Suprapubic skin (tissue), 4 donors: ENCODE results near the gene NSUN2. TPM values are rescaled to one million over a fixed set of nuclear protein-coding genes. Genes with fewer than 3 reads are reported as not detected.

Experiments
- DNase-seq, 2 donors: peaks; one replicate each; pipeline ENCODE4 v3.0.0-alpha.2; 2019; ENCODE audit warnings: low spot score in 2 of 2
- H3K27ac ChIP-seq: fragments of 200-600 bp; sonication (generic); one replicate; pipeline ENCODE4 v1.5.1; 2019
- H3K27me3 ChIP-seq: fragments of 200-600 bp; sonication (generic); one replicate; pipeline ENCODE4 v1.5.1; 2019
- H3K36me3 ChIP-seq: fragments of 200-600 bp; sonication (generic); one replicate; pipeline ENCODE4 v1.5.1; 2019
- H3K4me1 ChIP-seq: fragments of 200-600 bp; sonication (generic); one replicate; pipeline ENCODE4 v1.5.1; 2019
- H3K4me3 ChIP-seq: fragments of 200-600 bp; sonication (generic); one replicate; pipeline ENCODE4 v1.5.1; 2019; ENCODE audit warnings: mild to moderate bottlenecking
- H3K9me3 ChIP-seq: fragments of 200-600 bp; sonication (generic); one replicate; pipeline ENCODE4 v1.5.1; 2019
- CTCF ChIP-seq, 2 donors: fragments of 200-600 bp in 1 of 2; fragments of 450-650 bp in 1 of 2; sonication (generic) in 1 of 2; IDR thresholded peaks; one replicate each; pipeline ENCODE4 v1.5.1; 2016 to 2019; ENCODE audit warnings: antibody characterized with exemption in 2 of 2, mild to moderate bottlenecking in 1 of 2, moderate library complexity in 1 of 2
- EP300 ChIP-seq: sonication (generic); formaldehyde crosslinking; IDR thresholded peaks from one replicate; pipeline ENCODE4 v1.6.1; 2017; ENCODE audit warnings: antibody characterized with exemption
- POLR2A ChIP-seq, 2 donors: fragments of 450-650 bp; IDR thresholded peaks; one replicate each; pipeline ENCODE4 v1.6.1; 2017; ENCODE audit warnings: antibody characterized with exemption in 2 of 2, mild to moderate bottlenecking in 2 of 2, moderate library complexity in 2 of 2
- POLR2AphosphoS5 ChIP-seq, 3 donors: sonication (generic); formaldehyde crosslinking; IDR thresholded peaks; one replicate each; pipeline ENCODE4 v1.6.1; 2017; ENCODE audit warnings: antibody characterized with exemption in 3 of 3
- WGBS: methylation state at CpG from one replicate; pipeline ENCODE4 v1.1.5; 2018; 5-methylcytosine and 5-hydroxymethylcytosine counted together
- total RNA-seq, 4 donors: library from RNA; depleted of rRNA; stranded (reverse); fragments of >200 nt; gene quantifications; one replicate each; pipeline ENCODE4 v1.1.0, GENCODE V29; 2016

The NSUN2 gene
- total RNA-seq, 4 donors from 2014 or later, result 48.8 to 90.8 (median 56.4) TPM

- H3K4me1 ChIP-seq, result no peaks in the 10 kb centered on the region
- no peak overlapping the region for H3K4me3 ChIP-seq
- peaks cover 7% of the 10 kb centered on the region for H3K36me3 ChIP-seq
- no peak overlapping the region for H3K27ac ChIP-seq
- DNase-seq, result no peak
- TF ChIP-seq CTCF (IDR thresholded peaks at IDR 0.05) (no peak), POLR2AphosphoS5 (IDR thresholded peaks at IDR 0.05) (no peak), POLR2A (IDR thresholded peaks at IDR 0.05) (no peak), EP300 (no peak)
- no peaks in the 10 kb centered on the region for H3K27me3 ChIP-seq
- H3K9me3 ChIP-seq, result no peaks in the 10 kb centered on the region
- WGBS, result 75% methylated on average over 2 of the region's 2 CpGs
Measured at GRCh38 chr5:6676702-6677101, 43.9 kb upstream of the NSUN2 start.

GRCh38 chr5:6675784-6676491, 43.1 kb upstream of the NSUN2 start:
- H3K27me3 ChIP-seq, result no peaks in the 10 kb centered on the region
- 93% methylated on average over 5 of the region's 5 CpGs for WGBS
- H3K9me3 ChIP-seq, result no peaks in the 10 kb centered on the region
- no peak overlapping the region for H3K4me3 ChIP-seq
- TF ChIP-seq POLR2A (IDR thresholded peaks at IDR 0.05) (no peak), EP300 (no peak), CTCF (IDR thresholded peaks at IDR 0.05) (no peak), POLR2AphosphoS5 (IDR thresholded peaks at IDR 0.05) (no peak)
- no peak for DNase-seq
- peaks cover 7% of the 10 kb centered on the region for H3K36me3 ChIP-seq
- H3K27ac ChIP-seq, result no peak overlapping the region
- H3K4me1 ChIP-seq, result no peaks in the 10 kb centered on the region

GRCh38 chr5:6674886-6675285, 42.0 kb upstream of the NSUN2 start:
- Histone ChIP-seq H3K27me3 (no peaks in the 10 kb centered on the region), H3K36me3 (peaks cover 16% of the 10 kb centered on the region), H3K4me3 (no peak overlapping the region), H3K27ac (no peak overlapping the region), H3K4me1 (no peaks in the 10 kb centered on the region), H3K9me3 (no peaks in the 10 kb centered on the region)
- TF ChIP-seq EP300 (no peak), CTCF (IDR thresholded peaks at IDR 0.05) (no peak), POLR2A (IDR thresholded peaks at IDR 0.05) (no peak)
- no peak for DNase-seq
- 93% methylated on average over 10 of the region's 10 CpGs for WGBS

GRCh38 chr5:6674421-6674820, 41.6 kb upstream of the NSUN2 start:
- no peaks in the 10 kb centered on the region for H3K4me1 ChIP-seq
- WGBS, result 88% methylated on average over 3 of the region's 3 CpGs

GRCh38 chr5:6673963-6674362, 41.1 kb upstream of the NSUN2 start:
- Histone ChIP-seq H3K4me3 (no peak overlapping the region), H3K27ac (no peak overlapping the region), H3K9me3 (no peaks in the 10 kb centered on the region), H3K36me3 (peaks cover 20% of the 10 kb centered on the region), H3K27me3 (no peaks in the 10 kb centered on the region), H3K4me1 (no peaks in the 10 kb centered on the region)
- 99% methylated on average over 1 of the region's 1 CpG for WGBS
- no peak for TF ChIP-seq POLR2AphosphoS5 (IDR thresholded peaks at IDR 0.05)
- no peak for TF ChIP-seq CTCF (IDR thresholded peaks at IDR 0.05)
- no peak for TF ChIP-seq EP300
- no peak for TF ChIP-seq POLR2A (IDR thresholded peaks at IDR 0.05)
- no peak for DNase-seq

More at GRCh38 chr5:6674421-6674820, 41.6 kb upstream of the NSUN2 start:
- Histone ChIP-seq H3K9me3 (no peaks in the 10 kb centered on the region), H3K27me3 (no peaks in the 10 kb centered on the region), H3K4me3 (no peak overlapping the region), H3K36me3 (peaks cover 20% of the 10 kb centered on the region), H3K27ac (no peak overlapping the region)
- DNase-seq, result no peak
- TF ChIP-seq CTCF (IDR thresholded peaks at IDR 0.05) (no peak), POLR2A (IDR thresholded peaks at IDR 0.05) (no peak), POLR2AphosphoS5 (IDR thresholded peaks at IDR 0.05) (no peak), EP300 (no peak)
